Activated naive CD4-positive, alpha-beta T cell treated with anti-CD3 and anti-CD28 coated beads for 36 hours (primary cell): ENCODE results near the gene PKP1. TPM values are rescaled to one million over a fixed set of nuclear protein-coding genes. Genes with fewer than 3 reads are reported as not detected.

Source experiments
- CTCF ChIA-PET: fragments of 350-600 bp; sonication (Branson Sonifier 250); formaldehyde crosslinking; loops from one replicate; lab custom pipeline; 2021; ENCODE audit warnings: antibody characterized with exemption; lab: Charles Lee
- DNase-seq: peaks from one replicate; pipeline ENCODE4 v3.0.0-alpha.2; 2020
- H3K27ac Mint-ChIP-seq: one replicate; pipeline ENCODE4 v1.8.0; 2021; ENCODE audit warnings: mild to moderate bottlenecking, mixed read lengths
- H3K27me3 Mint-ChIP-seq: one replicate; pipeline ENCODE4 v1.8.0; 2021; ENCODE audit warnings: low read depth, mixed read lengths
- H3K36me3 Mint-ChIP-seq: one replicate; pipeline ENCODE4 v1.8.0; 2021; ENCODE audit warnings: low read depth, mixed read lengths
- H3K4me1 Mint-ChIP-seq: one replicate; pipeline ENCODE4 v1.8.0; 2021; ENCODE audit warnings: low read depth, mixed read lengths
- H3K4me3 Mint-ChIP-seq: one replicate; pipeline ENCODE4 v1.8.0; 2021; ENCODE audit warnings: mild to moderate bottlenecking, moderate library complexity, mixed read lengths
- H3K9me3 Mint-ChIP-seq: one replicate; pipeline ENCODE4 v1.8.0; 2021; ENCODE audit warnings: mixed read lengths
- intact Hi-C: fragments of 100-400 bp; cut with micrococcal nuclease; formaldehyde crosslinking; loops from one replicate; pipeline ENCODE4 v1.15.1; 2023
- total RNA-seq, 2 experiments: library from RNA; stranded (reverse); gene quantifications; one replicate each; pipeline ENCODE4 v1.2.3, GENCODE V29; 2021

PKP1 gene
- total RNA-seq, 2 experiments from 2014 or later: not detected

DNA sequence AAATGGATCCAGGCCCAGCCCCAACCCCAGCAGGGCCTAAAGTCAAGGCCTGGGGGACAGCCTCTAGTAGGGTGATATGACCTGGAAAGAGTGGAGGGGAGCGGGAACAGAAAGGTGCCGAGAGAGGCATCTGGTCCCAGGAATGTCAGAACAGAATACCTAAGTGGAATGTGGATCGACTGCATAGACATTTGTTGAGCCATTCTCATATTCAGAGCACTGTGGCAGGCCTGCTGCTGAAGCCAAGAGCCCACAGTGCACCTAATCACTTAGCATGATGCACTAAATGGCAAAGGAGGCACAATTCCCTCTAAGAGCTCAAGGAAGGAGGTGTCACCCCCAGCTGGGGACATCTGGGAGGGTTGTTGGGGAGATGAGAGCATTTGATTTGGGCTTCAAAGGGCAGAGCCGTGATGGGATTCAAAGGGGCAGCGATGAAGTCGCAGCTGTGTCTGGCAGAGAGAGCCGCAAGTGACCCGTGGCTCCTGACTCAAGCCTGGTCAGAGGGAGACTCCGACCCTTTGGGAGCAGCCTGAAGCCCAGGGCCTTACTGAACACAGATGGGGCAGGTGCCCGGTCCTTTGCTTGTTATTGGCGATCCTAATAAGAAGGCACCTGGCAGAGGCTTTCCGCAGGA lies 8.6 kb upstream of the PKP1 start:
- Mint-ChIP-seq H3K4me3 (no peak overlapping the region), H3K27me3 (peaks cover 7% of the 10 kb centered on the region), H3K27ac (no peak overlapping the region)

GRCh38 chr1:201275253-201275666 lies 8.0 kb upstream of the PKP1 start:
- Mint-ChIP-seq H3K27ac (no peak overlapping the region), H3K27me3 (peaks cover 7% of the 10 kb centered on the region), H3K36me3 (no peaks in the 10 kb centered on the region)

More for the DNA sequence above, 8.6 kb upstream of the PKP1 start:
- Mint-ChIP-seq H3K9me3 (no peaks in the 10 kb centered on the region), H3K36me3 (no peaks in the 10 kb centered on the region), H3K4me1 (no peaks in the 10 kb centered on the region)
- no peak for DNase-seq
- CTCF ChIA-PET: no interaction called here
- intact Hi-C loops: no loop called here

GRCh38 chr1:201276891-201277290 lies 6.4 kb upstream of the PKP1 start:
- no peak for DNase-seq
- H3K27me3 Mint-ChIP-seq: peaks cover 10% of the 10 kb centered on the region
- no peaks in the 10 kb centered on the region for H3K4me1 Mint-ChIP-seq
- intact Hi-C loops: no loop called here
- H3K4me3 Mint-ChIP-seq: no peak overlapping the region
- H3K27ac Mint-ChIP-seq: no peak overlapping the region
- H3K9me3 Mint-ChIP-seq: no peaks in the 10 kb centered on the region
- CTCF ChIA-PET: no interaction called here
- H3K36me3 Mint-ChIP-seq: no peaks in the 10 kb centered on the region

More at GRCh38 chr1:201275253-201275666, 8.0 kb upstream of the PKP1 start:
- Mint-ChIP-seq H3K4me1 (no peaks in the 10 kb centered on the region), H3K9me3 (no peaks in the 10 kb centered on the region), H3K4me3 (no peak overlapping the region)
- CTCF ChIA-PET: no interaction called here
- intact Hi-C loops: no loop called here
- no peak for DNase-seq

DNA sequence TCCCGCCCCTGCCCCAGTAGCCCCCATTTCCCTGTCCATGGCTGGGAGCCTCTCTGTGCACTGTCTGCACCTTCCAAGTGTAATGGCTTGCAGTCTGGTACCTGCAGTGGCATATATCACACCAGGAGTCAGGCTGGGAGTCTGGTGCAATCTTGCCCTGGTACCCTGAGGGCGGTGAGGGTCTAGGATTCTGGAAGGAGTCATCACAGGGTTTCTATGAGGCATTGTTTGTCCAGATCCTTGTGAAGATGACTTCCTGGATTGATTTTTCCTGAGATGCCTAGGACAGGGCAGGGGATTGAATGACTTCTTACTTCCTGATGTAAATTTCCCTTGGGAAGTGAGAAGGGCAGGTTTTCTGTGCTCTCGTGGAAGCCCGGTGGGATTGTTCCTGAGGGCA lies 5.9 kb upstream of the PKP1 start:
- Mint-ChIP-seq H3K27ac (no peak overlapping the region), H3K36me3 (no peaks in the 10 kb centered on the region), H3K4me3 (no peak overlapping the region), H3K4me1 (no peaks in the 10 kb centered on the region), H3K27me3 (peaks cover 13% of the 10 kb centered on the region), H3K9me3 (no peaks in the 10 kb centered on the region)
- CTCF ChIA-PET: no interaction called here
- no peak for DNase-seq
- intact Hi-C loops: no loop called here

GRCh38 chr1:201279313-201279712 lies 4.0 kb upstream of the PKP1 start:
- H3K4me1 Mint-ChIP-seq: peaks cover 8% of the 10 kb centered on the region
- no peaks in the 10 kb centered on the region for H3K9me3 Mint-ChIP-seq
- H3K27me3 Mint-ChIP-seq: peaks cover 25% of the 10 kb centered on the region
- H3K4me3 Mint-ChIP-seq: no peak overlapping the region
- intact Hi-C loops: no loop called here
- CTCF ChIA-PET: interaction anchor here (1.5 kb wide), 1 partner anchor 101 kb away, joined by 3 read pairs; no protein-coding TSS in a partner anchor
- no peak for DNase-seq
- H3K27ac Mint-ChIP-seq: no peak overlapping the region
- H3K36me3 Mint-ChIP-seq: no peaks in the 10 kb centered on the region

- CTCF ChIA-PET: interaction anchor here (0.6 to 1.3 kb wide), 3 partner anchors 11 to 278 kb away, joined by 3 read pairs; no protein-coding TSS in a partner anchor
- Mint-ChIP-seq H3K36me3 (no peaks in the 10 kb centered on the region), H3K27me3 (peaks cover 28% of the 10 kb centered on the region)
These were observed 2.4 kb upstream of the PKP1 start for GRCh38 chr1:201280884-201281283.

DNA sequence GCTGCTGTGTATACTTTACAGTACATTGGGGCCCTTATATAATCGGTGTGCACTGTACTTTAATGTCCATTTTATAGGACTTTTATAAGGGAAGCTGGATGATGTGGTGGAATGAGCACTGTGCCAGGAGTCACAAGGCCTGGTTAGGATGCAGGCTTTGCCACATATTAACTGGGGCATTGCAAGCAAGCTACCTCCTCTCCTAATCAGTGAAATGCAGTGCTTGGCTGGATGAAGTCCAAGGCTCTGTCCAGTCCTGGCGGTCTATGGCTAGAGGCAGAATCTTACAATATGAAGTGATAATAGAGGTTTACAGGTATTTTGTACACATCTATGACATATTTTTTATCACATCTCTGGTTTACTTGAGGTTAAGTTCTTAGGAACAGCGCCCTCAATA lies 1.7 kb upstream of the PKP1 start:
- intact Hi-C loops: no loop called here
- no peak overlapping the region for H3K4me3 Mint-ChIP-seq
- H3K27ac Mint-ChIP-seq: no peak overlapping the region
- peaks cover 28% of the 10 kb centered on the region for H3K27me3 Mint-ChIP-seq
- H3K4me1 Mint-ChIP-seq: peaks cover 8% of the 10 kb centered on the region
- no peaks in the 10 kb centered on the region for H3K36me3 Mint-ChIP-seq
- H3K9me3 Mint-ChIP-seq: no peaks in the 10 kb centered on the region
- DNase-seq: no peak
- CTCF ChIA-PET: interaction anchor here (0.7 to 2.1 kb wide), 3 partner anchors 10 to 104 kb away, joined by 3 to 5 read pairs (median 3); no protein-coding TSS in a partner anchor

More at GRCh38 chr1:201280884-201281283, 2.4 kb upstream of the PKP1 start:
- Mint-ChIP-seq H3K27ac (no peak overlapping the region), H3K9me3 (no peaks in the 10 kb centered on the region), H3K4me3 (no peak overlapping the region), H3K4me1 (peaks cover 8% of the 10 kb centered on the region)
- intact Hi-C loops: no loop called here
- DNase-seq: no peak

- no peak overlapping the region for H3K4me3 Mint-ChIP-seq
- CTCF ChIA-PET: interaction anchor here (2.1 kb wide), 1 partner anchor 103 kb away, joined by 5 read pairs; no protein-coding TSS in a partner anchor
- no peaks in the 10 kb centered on the region for H3K36me3 Mint-ChIP-seq
- intact Hi-C loops: no loop called here
- no peak overlapping the region for H3K27ac Mint-ChIP-seq
- peaks cover 8% of the 10 kb centered on the region for H3K4me1 Mint-ChIP-seq
- H3K27me3 Mint-ChIP-seq: peaks cover 28% of the 10 kb centered on the region
- no peaks in the 10 kb centered on the region for H3K9me3 Mint-ChIP-seq
- DNase-seq: no peak
These were observed 1.1 kb upstream of the PKP1 start for GRCh38 chr1:201282216-201282615.

- no peaks in the 10 kb centered on the region for H3K9me3 Mint-ChIP-seq
- peaks cover 28% of the 10 kb centered on the region for H3K27me3 Mint-ChIP-seq
- intact Hi-C loops: no loop called here
- H3K4me3 Mint-ChIP-seq: no peak overlapping the region
- H3K4me1 Mint-ChIP-seq: peaks cover 8% of the 10 kb centered on the region
- H3K27ac Mint-ChIP-seq: no peak overlapping the region
- no peaks in the 10 kb centered on the region for H3K36me3 Mint-ChIP-seq
- CTCF ChIA-PET: no interaction called here
- DNase-seq: no peak
These were observed 689 bp downstream of the PKP1 start for GRCh38 chr1:201283836-201284553.

- intact Hi-C loops: no loop called here
- DNase-seq: no peak
- peaks cover 26% of the 10 kb centered on the region for H3K27me3 Mint-ChIP-seq
- no peaks in the 10 kb centered on the region for H3K9me3 Mint-ChIP-seq
- H3K27ac Mint-ChIP-seq: no peak overlapping the region
- H3K4me3 Mint-ChIP-seq: no peak overlapping the region
- CTCF ChIA-PET: no interaction called here
- no peaks in the 10 kb centered on the region for H3K36me3 Mint-ChIP-seq
- peaks cover 8% of the 10 kb centered on the region for H3K4me1 Mint-ChIP-seq
These were observed 1.3 kb downstream of the PKP1 start for GRCh38 chr1:201284636-201285035.

DNA sequence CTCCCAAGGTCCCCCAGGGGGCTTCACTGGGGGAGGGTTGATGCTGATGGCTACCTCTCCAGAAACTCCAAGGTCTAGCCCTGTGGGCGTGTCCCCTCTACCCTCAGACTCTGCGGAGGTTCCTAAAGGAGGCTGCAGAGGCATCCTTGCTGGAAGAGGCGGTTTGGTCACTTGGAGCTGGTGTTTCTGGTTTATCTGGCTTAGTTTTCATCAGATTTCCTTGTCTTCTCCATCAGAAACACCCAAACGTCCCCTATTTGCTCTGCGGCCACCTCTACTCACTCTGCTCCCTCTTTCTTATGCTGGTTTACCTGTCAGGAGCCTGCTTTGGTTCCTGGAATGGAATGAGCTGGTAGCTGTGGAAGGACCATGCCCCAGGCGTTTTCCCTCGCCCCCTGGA lies 2.5 kb downstream of the PKP1 start:
- H3K4me1 Mint-ChIP-seq: peaks cover 8% of the 10 kb centered on the region
- DNase-seq: no peak
- no peaks in the 10 kb centered on the region for H3K36me3 Mint-ChIP-seq
- intact Hi-C loops: no loop called here
- CTCF ChIA-PET: no interaction called here
- no peaks in the 10 kb centered on the region for H3K9me3 Mint-ChIP-seq
- no peak overlapping the region for H3K27ac Mint-ChIP-seq
- H3K27me3 Mint-ChIP-seq: peaks cover 28% of the 10 kb centered on the region
- H3K4me3 Mint-ChIP-seq: no peak overlapping the region

DNA sequence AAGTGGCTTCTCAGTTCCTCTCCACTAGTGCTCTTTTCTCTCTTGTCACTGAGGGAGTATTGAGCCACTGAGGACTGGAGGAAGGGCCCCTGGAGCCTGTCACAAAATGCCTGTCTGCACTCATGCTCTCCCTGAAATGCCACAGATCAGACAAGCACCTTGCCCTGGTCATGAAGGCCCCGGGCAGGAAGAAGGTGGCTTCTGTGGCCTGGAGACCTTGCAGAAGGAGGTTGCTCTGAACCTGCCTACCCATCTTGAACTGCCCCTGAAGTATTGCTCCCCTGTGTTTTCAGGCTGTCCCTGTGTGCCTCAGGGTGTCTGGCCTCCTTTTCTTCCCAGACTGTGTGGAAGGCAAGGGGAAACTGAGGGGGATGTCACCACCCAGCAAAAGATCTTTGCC lies 3.1 kb downstream of the PKP1 start:
- H3K4me3 Mint-ChIP-seq: no peak overlapping the region
- peaks cover 26% of the 10 kb centered on the region for H3K27me3 Mint-ChIP-seq
- no peaks in the 10 kb centered on the region for H3K36me3 Mint-ChIP-seq
- no peak overlapping the region for H3K27ac Mint-ChIP-seq
- H3K4me1 Mint-ChIP-seq: peaks cover 8% of the 10 kb centered on the region
- H3K9me3 Mint-ChIP-seq: no peaks in the 10 kb centered on the region
- CTCF ChIA-PET: no interaction called here
- intact Hi-C loops: no loop called here
- no peak for DNase-seq

- peaks cover 20% of the 10 kb centered on the region for H3K27me3 Mint-ChIP-seq
- H3K36me3 Mint-ChIP-seq: no peaks in the 10 kb centered on the region
- intact Hi-C loops: no loop called here
- no peak for DNase-seq
- no peak overlapping the region for H3K27ac Mint-ChIP-seq
- H3K4me1 Mint-ChIP-seq: peaks cover 6% of the 10 kb centered on the region
- no peaks in the 10 kb centered on the region for H3K9me3 Mint-ChIP-seq
- no peak overlapping the region for H3K4me3 Mint-ChIP-seq
- CTCF ChIA-PET: no interaction called here
These were observed 4.7 kb downstream of the PKP1 start for GRCh38 chr1:201288007-201288406.
